Breast epithelium (tissue), 3 donors: ENCODE measurements around the gene KRTAP10-5.

Experiments used
- CTCF ChIP-seq, 3 donors: fragments of 450-650 bp; IDR thresholded peaks; one replicate each; pipeline ENCODE4 v1.5.1; 2016 to 2017; ENCODE audit warnings: antibody characterized with exemption in 3 of 3, mild to moderate bottlenecking in 3 of 3, moderate library complexity in 3 of 3
- POLR2A ChIP-seq: fragments of 450-650 bp; IDR thresholded peaks from one replicate; pipeline ENCODE4 v1.6.1; 2016; ENCODE audit warnings: antibody characterized with exemption, mild to moderate bottlenecking, moderate library complexity

GRCh38 chr21:44540741-44541288, 39.6 kb downstream of the KRTAP10-5 start:
- no peak for TF ChIP-seq CTCF (IDR thresholded peaks at IDR 0.05)
- TF ChIP-seq POLR2A: no peak
